Measurements from ENCODE around the gene REM2.

- TF ChIP-seq, protein P1, sequence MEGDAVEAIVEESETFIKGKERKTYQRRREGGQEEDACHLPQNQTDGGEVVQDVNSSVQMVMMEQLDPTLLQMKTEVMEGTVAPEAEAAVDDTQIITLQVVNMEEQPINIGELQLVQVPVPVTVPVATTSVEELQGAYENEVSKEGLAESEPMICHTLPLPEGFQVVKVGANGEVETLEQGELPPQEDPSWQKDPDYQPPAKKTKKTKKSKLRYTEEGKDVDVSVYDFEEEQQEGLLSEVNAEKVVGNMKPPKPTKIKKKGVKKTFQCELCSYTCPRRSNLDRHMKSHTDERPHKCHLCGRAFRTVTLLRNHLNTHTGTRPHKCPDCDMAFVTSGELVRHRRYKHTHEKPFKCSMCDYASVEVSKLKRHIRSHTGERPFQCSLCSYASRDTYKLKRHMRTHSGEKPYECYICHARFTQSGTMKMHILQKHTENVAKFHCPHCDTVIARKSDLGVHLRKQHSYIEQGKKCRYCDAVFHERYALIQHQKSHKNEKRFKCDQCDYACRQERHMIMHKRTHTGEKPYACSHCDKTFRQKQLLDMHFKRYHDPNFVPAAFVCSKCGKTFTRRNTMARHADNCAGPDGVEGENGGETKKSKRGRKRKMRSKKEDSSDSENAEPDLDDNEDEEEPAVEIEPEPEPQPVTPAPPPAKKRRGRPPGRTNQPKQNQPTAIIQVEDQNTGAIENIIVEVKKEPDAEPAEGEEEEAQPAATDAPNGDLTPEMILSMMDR (IDR thresholded peaks at IDR 0.05; ENCODE audit: low read depth, low read length, poor library complexity, severe bottlenecking) = no peak
- no peak for TF ChIP-seq EZH2phosphoT487 (IDR thresholded peaks at IDR 0.05; ENCODE audit: borderline replicate concordance, low read length)
Measured at GRCh38 chr14:22850944-22851764, 31.9 kb upstream of the REM2 start.

Data from DOHH2 (cell line).